Thoracic aorta (tissue), 2 donors: ENCODE results near the gene PPP3CA. TPM values are rescaled to one million over a fixed set of nuclear protein-coding genes. Genes with fewer than 3 reads are reported as not detected.
A peak's percentile ranks its signal among the peaks of the same experiment; 100 is the strongest.

ENCODE experiments used
- ATAC-seq: fragments of 150-250 bp; one replicate; pipeline ENCODE4 v1.8.0; 2017; ENCODE audit warnings: low read depth; ENCODE audit not compliant: insufficient number of reproducible peaks, low FRiP score
- DNase-seq: peaks from one replicate; pipeline ENCODE4 v3.0.0-alpha.2; 2020; ENCODE audit warnings: low spot score
- H3K27ac ChIP-seq, 2 donors: fragments of 200-600 bp; sonication (generic); 1 replicate in 1 of 2; 2 replicates in 1 of 2; pipeline ENCODE4 v1.5.1; 2016; ENCODE audit warnings: mild to moderate bottlenecking in 2 of 2, moderate library complexity in 2 of 2
- H3K27me3 ChIP-seq: fragments of 200-600 bp; sonication (generic); replicated peaks from 2 replicates; pipeline ENCODE4 v1.6.0; 2016; ENCODE audit warnings: mild to moderate bottlenecking; ENCODE audit not compliant: insufficient read depth
- H3K36me3 ChIP-seq: fragments of 200-600 bp; sonication (generic); one replicate; pipeline ENCODE4 v1.5.1; 2016
- H3K4me1 ChIP-seq, 2 donors: fragments of 200-600 bp; sonication (generic); 1 replicate in 1 of 2; 2 replicates in 1 of 2; pipeline versions ENCODE4 v1.5.1 to v1.6.0; 2016; ENCODE audit warnings: low read depth in 2 of 2, mild to moderate bottlenecking in 1 of 2; ENCODE audit not compliant: control insufficient read depth in 1 of 2
- H3K4me3 ChIP-seq: fragments of 200-600 bp; sonication (generic); 2 replicates; pipeline ENCODE4 v1.5.1; 2016; ENCODE audit warnings: mild to moderate bottlenecking
- H3K9me3 ChIP-seq: fragments of 200-600 bp; sonication (generic); 2 replicates; pipeline ENCODE4 v1.5.1; 2016
- total RNA-seq, 2 donors: library from RNA; depleted of rRNA; stranded (reverse); fragments of >200 nt; gene quantifications; one replicate each; pipeline versions ENCODE4 v1.1.0 to v1.2.3, GENCODE V29; 2016
- TF ChIP-seq, protein P1 (sequence below): fragments of 200-600 bp; sonication (generic); IDR thresholded peaks from one replicate; pipeline ENCODE4 v1.5.1; 2019; ENCODE audit warnings: antibody characterized with exemption

Gene PPP3CA
- 10 to 100 TPM; 21.9 to 43.2 TPM for total RNA-seq

DNA sequence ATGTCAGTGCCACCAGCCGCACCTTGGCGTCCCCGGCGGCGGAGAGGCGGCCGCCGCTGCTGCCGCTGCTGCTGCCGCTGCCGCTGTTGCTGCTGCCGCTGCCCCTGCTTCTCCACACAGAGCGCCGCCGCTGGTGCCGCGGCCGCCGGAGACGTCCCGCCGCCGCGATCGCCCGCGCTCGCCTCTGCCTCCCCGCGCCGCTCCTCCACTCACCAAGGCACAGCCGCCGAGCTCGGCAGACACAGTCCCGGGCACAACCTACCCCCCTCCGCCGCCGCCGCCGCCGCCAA lies at the start of gene PPP3CA:
PPP3CA (minus strand) TSS at position 260 of the 290 bp plus-strand sequence.
- DNase-seq (no peak), ATAC-seq (no peak)
- TF ChIP-seq, protein P1, sequence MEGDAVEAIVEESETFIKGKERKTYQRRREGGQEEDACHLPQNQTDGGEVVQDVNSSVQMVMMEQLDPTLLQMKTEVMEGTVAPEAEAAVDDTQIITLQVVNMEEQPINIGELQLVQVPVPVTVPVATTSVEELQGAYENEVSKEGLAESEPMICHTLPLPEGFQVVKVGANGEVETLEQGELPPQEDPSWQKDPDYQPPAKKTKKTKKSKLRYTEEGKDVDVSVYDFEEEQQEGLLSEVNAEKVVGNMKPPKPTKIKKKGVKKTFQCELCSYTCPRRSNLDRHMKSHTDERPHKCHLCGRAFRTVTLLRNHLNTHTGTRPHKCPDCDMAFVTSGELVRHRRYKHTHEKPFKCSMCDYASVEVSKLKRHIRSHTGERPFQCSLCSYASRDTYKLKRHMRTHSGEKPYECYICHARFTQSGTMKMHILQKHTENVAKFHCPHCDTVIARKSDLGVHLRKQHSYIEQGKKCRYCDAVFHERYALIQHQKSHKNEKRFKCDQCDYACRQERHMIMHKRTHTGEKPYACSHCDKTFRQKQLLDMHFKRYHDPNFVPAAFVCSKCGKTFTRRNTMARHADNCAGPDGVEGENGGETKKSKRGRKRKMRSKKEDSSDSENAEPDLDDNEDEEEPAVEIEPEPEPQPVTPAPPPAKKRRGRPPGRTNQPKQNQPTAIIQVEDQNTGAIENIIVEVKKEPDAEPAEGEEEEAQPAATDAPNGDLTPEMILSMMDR: no peak

DNA sequence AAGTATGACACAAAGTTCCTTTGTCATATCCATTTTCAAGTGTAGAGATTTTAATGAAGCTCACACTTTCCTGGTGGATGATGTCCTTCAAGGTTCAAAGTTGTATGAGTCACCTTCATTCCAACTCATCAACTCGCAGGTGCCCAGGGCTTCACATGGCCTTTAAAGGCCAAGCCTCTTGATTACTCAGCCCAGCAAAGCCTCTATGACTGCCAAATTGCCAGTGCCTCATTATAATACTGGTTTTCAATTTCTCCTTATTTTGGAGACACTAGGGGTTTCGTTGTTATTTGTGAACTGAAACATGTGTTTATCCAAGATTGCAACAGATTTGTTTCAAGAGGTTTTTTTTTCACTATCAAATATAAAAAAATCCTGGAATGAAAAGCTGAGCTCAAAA lies 45.9 kb upstream of the PPP3CA start:
- Histone ChIP-seq H3K27ac (no peak overlapping the region), H3K4me3 (no peak overlapping the region), H3K4me1 (no peaks in the 10 kb centered on the region), H3K9me3 (no peaks in the 10 kb centered on the region), H3K27me3 (no peaks in the 10 kb centered on the region), H3K36me3 (no peaks in the 10 kb centered on the region)
- TF ChIP-seq, protein P1: no peak
- DNase-seq (no peak), ATAC-seq (no peak)

More for the DNA sequence above, at the start of gene PPP3CA:
- H3K27ac ChIP-seq: peak within 1 kb of the TSS; percentile 94 to 96
- H3K27me3 ChIP-seq: no peaks in the 10 kb centered on the region
- H3K9me3 ChIP-seq: no peaks in the 10 kb centered on the region
- peak within 1 kb of the TSS; percentile 92 for H3K4me3 ChIP-seq
- no peaks in the 10 kb centered on the region for H3K36me3 ChIP-seq
- H3K4me1 ChIP-seq: peaks cover 18 to 34% of the 10 kb centered on the region in 2 donors

DNA sequence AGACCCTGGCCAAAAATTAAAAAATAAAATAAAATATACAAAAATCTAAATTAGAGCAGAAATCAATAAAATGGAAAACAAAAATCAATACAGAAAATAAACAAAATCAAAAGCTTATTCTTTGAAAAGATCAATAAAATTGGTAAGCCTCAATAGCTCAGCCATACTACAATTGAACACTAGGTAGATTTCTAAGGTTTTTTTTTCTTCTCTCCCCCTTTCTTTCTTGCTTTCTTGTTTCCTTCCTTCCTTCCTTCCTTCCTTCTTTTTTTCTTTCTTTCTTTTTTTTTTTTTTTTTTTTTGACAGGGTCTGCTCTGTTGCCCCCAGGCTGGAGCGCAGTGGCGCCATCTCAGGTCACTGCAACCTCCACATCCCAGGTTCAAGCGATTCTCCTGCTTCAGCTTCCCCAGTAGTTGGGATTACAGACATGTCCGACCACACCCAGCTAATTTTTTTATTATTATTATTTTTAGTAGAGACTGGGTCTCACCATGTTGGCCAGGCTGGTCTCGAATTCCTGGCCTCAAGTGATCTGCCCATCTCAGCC lies 23.4 kb upstream of the PPP3CA start:
- Histone ChIP-seq H3K4me3 (no peak overlapping the region), H3K36me3 (no peaks in the 10 kb centered on the region), H3K4me1 (no peaks in the 10 kb centered on the region), H3K27me3 (no peaks in the 10 kb centered on the region), H3K9me3 (no peaks in the 10 kb centered on the region), H3K27ac (no peak overlapping the region)
- TF ChIP-seq, protein P1: no peak
- ATAC-seq: no peak
- DNase-seq: no peak

DNA sequence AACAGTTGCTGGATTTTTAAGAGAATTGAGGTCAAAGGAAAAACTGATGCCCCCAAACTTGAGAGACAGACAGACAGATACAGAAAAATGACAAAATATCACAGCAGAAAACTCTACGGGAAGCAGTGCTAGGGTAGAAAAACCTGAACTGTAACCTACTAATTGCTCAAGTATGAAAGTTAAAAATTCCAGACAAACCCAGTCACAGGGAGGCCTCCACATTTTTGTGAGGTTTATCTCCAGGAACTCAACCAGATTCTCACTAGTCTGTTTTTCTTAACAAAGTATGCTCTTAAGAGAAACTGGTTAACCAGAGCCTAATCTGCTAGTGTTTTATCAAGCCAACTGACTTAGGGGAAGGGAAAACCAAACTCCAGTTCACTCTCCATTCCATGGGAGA lies 19.9 kb upstream of the PPP3CA start:
- Histone ChIP-seq H3K36me3 (no peaks in the 10 kb centered on the region), H3K27ac (no peak overlapping the region), H3K4me1 (no peaks in the 10 kb centered on the region), H3K4me3 (no peak overlapping the region), H3K9me3 (no peaks in the 10 kb centered on the region), H3K27me3 (no peaks in the 10 kb centered on the region)
- ATAC-seq (no peak), DNase-seq (no peak)
- TF ChIP-seq, protein P1: no peak

DNA sequence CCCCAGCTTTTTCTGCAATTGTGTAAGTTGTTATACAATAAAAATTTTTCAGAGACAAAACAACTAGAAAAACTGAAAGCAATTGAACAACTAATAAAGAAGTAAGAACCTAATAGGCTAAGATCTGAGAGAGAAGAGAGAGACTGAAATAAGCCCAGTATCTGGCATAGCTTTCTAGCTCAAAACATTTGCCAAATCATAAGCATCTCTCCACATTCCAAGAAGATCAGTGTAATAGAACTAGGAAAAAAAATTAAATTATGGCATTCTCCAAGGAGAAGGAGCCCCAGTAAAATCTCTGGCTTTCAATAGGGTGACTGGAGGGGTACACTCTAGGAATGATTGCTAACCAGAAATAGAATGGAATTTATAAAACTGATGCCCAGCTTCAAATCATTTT lies 19.0 kb upstream of the PPP3CA start:
- no peak for DNase-seq
- Histone ChIP-seq H3K27me3 (no peaks in the 10 kb centered on the region), H3K9me3 (no peaks in the 10 kb centered on the region), H3K27ac (no peak overlapping the region), H3K4me1 (no peaks in the 10 kb centered on the region), H3K4me3 (no peak overlapping the region), H3K36me3 (no peaks in the 10 kb centered on the region)
- no peak for ATAC-seq
- TF ChIP-seq, protein P1: no peak
